HG03378 (cell line): ENCODE data around the gene MCTP1.

Experiments
- ATAC-seq: cut with Tn5 transposase; IDR thresholded peaks from one replicate; pipeline ENCODE4 v1.9.1; 2021; ENCODE audit warnings: mild to moderate bottlenecking, moderate library complexity; ENCODE audit not compliant: unreplicated experiment

The MCTP1 gene

GRCh38 chr5:95124731-95125130 lies 160.2 kb downstream of the MCTP1 start:
- ATAC-seq = no peak

- no peak for ATAC-seq
Measured at GRCh38 chr5:95124101-95124500, 160.8 kb downstream of the MCTP1 start.

GRCh38 chr5:95114902-95115301 lies 170.0 kb downstream of the MCTP1 start:
- no peak for ATAC-seq

GRCh38 chr5:95114305-95114704 lies 170.6 kb downstream of the MCTP1 start:
- no peak for ATAC-seq

GRCh38 chr5:95113489-95113888 lies 171.4 kb downstream of the MCTP1 start:
- ATAC-seq = no peak

GRCh38 chr5:95111141-95111540 lies 173.8 kb downstream of the MCTP1 start:
- ATAC-seq = no peak

- ATAC-seq = no peak
Measured at GRCh38 chr5:95110118-95110517, 174.8 kb downstream of the MCTP1 start.

GRCh38 chr5:95107138-95107537 lies 177.8 kb downstream of the MCTP1 start:
- ATAC-seq = no peak

GRCh38 chr5:95105638-95106037 lies 179.3 kb downstream of the MCTP1 start:
- no peak for ATAC-seq

- peak; percentile 99 for ATAC-seq
Measured at GRCh38 chr5:95102687-95103086, 182.2 kb downstream of the MCTP1 start.

- no peak for ATAC-seq
Measured at GRCh38 chr5:95102080-95102479, 182.8 kb downstream of the MCTP1 start.

- ATAC-seq = no peak
Measured at GRCh38 chr5:95100551-95100950, 184.3 kb downstream of the MCTP1 start.

GRCh38 chr5:95098012-95098411 lies 186.9 kb downstream of the MCTP1 start:
- no peak for ATAC-seq

GRCh38 chr5:95093211-95093610 lies 191.7 kb downstream of the MCTP1 start:
- ATAC-seq = no peak

- no peak for ATAC-seq
Measured at GRCh38 chr5:95090774-95091173, 194.1 kb downstream of the MCTP1 start.

GRCh38 chr5:95087816-95088317 lies 197.0 kb downstream of the MCTP1 start:
- peak; percentile 87 for ATAC-seq

- ATAC-seq = peak; percentile 36
Measured at GRCh38 chr5:95086927-95087815, 197.7 kb downstream of the MCTP1 start.

GRCh38 chr5:95084757-95085156 lies 200.1 kb downstream of the MCTP1 start:
- no peak for ATAC-seq

- no peak for ATAC-seq
Measured at GRCh38 chr5:95083606-95084005, 201.3 kb downstream of the MCTP1 start.

- ATAC-seq = no peak
Measured at GRCh38 chr5:95081982-95082381, 202.9 kb downstream of the MCTP1 start.

- ATAC-seq = peak; percentile 94
Measured at GRCh38 chr5:95081500-95081960, 203.4 kb downstream of the MCTP1 start.

- ATAC-seq = no peak
Measured at GRCh38 chr5:95080441-95080840, 204.5 kb downstream of the MCTP1 start.
